AG10803 (cell line): ENCODE measurements around the gene CCDC40.

Source experiments
- DNase-seq: peaks from one replicate; pipeline ENCODE4 v3.0.0; 2010; ENCODE audit warnings: low read depth
- H3K4me3 ChIP-seq: 2 replicates; pipeline ENCODE4 v1.5.1; 2011; ENCODE audit warnings: mild to moderate bottlenecking, low read length, control low read depth
- TF ChIP-seq, protein P1 (sequence below): conservative IDR thresholded peaks from 2 replicates; pipeline ENCODE4 v1.5.1; 2011; ENCODE audit warnings: mild to moderate bottlenecking, low read length, control low read depth, inconsistent platforms

The CCDC40 gene

DNA sequence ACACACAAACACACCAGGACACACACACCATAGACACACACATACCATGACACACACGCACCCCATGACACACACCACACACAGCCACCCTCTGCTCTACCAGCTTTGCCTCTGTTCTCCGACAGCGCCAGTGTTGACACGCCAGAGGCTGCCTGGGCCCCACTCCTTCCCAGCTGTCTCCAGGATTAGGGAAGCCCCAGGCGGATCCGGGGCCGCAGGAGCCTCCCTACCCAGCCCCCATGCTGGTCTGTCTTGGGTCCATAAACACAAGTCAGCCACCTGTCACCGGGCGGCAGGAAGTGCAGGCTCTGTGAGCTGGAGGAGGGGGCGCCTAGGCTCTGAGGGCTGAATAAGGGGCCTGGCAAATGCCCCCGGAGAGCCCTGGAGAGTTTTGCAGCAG is 11.3 kb upstream of the CCDC40 start:
- no peak overlapping the region for H3K4me3 ChIP-seq
- DNase-seq: no peak
- TF ChIP-seq, protein P1, sequence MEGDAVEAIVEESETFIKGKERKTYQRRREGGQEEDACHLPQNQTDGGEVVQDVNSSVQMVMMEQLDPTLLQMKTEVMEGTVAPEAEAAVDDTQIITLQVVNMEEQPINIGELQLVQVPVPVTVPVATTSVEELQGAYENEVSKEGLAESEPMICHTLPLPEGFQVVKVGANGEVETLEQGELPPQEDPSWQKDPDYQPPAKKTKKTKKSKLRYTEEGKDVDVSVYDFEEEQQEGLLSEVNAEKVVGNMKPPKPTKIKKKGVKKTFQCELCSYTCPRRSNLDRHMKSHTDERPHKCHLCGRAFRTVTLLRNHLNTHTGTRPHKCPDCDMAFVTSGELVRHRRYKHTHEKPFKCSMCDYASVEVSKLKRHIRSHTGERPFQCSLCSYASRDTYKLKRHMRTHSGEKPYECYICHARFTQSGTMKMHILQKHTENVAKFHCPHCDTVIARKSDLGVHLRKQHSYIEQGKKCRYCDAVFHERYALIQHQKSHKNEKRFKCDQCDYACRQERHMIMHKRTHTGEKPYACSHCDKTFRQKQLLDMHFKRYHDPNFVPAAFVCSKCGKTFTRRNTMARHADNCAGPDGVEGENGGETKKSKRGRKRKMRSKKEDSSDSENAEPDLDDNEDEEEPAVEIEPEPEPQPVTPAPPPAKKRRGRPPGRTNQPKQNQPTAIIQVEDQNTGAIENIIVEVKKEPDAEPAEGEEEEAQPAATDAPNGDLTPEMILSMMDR: no peak

DNA sequence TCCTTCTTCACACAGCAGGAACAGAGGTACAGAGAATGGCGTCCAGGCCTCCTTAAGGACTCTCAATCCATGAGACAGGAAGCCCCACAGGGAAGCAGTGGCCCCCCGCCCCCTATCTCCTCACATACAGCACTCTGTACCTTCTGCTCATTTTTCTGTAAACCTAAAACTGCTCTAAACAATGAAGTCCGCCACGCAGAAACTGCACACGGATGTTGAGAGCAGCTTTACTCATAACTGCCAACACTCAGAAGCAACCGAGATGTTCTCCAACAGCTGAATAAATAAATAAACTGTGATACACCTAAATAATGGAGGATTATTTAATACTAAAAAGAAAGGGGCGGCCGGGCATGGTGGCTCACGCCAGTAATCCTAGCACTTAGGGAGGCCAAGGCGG is 10.6 kb upstream of the CCDC40 start:
- no peak overlapping the region for H3K4me3 ChIP-seq
- TF ChIP-seq, protein P1: no peak
- DNase-seq: no peak

DNA sequence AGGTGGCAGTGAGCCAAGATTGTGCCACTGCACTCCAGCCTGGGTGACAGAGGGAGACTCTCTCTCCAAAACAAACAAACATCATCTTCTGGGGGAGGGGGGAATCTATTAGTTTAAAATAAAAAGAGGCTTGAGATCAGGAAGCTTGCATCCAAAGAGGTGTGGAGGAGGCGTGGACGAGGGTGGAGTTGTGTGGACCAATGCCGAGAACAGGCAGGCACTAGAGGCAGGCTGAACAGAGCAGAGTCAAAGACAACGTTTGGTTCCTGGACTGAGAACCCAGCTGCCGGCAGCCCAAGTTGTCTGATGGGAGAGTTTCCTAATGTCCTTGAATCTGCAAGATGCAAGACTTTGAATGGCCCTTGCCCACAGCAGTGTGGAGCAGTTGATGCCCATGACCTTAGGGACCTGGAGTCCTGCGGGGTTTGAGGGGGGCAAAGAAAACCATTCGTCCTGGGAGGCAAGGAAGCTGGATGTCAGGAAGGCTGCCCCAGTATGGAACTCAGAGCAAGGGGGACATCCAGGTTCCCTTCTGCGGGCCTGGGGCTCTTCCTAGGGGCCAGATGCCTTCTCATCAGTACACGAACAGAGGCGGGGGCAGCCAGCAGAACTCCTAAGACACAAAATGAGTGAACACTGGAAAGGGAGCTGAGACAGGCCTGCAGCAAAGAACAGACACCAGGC is 9.9 kb upstream of the CCDC40 start:
- H3K4me3 ChIP-seq: no peak overlapping the region
- TF ChIP-seq, protein P1: no peak
- DNase-seq: no peak

DNA sequence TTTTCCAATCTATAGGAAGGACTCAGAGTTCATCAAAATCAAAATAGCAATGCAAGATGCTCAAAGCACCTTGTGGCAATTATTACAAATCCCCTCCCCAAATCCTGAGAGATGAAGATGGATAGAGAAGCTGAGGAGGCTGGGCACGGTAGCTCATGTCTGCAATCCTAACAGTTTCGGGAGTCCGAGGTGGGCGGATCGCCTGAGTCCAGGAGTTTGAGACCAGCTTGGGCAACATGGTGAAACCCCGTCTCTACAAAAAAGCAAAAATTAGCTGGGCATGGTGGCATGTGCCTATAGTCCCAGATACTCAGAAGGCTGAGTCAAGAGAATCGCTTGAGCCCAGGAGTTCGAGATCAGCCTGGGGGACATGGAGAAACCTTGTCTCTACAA is 9.4 kb upstream of the CCDC40 start:
- H3K4me3 ChIP-seq: no peak overlapping the region
- DNase-seq: no peak
- TF ChIP-seq, protein P1: no peak

DNA sequence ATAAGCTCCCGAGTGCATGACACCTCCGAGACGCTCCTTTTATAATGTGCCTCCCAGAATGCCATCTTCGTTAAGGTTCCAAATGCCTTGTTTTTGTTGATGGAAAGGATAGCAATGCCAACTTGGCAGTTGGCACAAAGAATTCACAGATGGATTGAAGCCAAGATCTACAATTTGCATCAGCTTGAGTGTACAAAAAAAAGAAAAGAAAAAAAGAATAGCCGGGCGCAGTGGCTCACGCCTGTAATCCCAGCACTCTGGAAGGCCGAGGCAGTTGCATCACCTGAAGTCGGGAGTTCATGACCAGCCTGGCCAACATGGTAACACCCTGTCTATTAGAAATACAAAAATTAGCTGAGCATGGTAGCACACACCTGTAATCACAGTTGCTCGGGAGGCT is 8.4 kb upstream of the CCDC40 start:
- TF ChIP-seq, protein P1: no peak
- no peak overlapping the region for H3K4me3 ChIP-seq
- no peak for DNase-seq

DNA sequence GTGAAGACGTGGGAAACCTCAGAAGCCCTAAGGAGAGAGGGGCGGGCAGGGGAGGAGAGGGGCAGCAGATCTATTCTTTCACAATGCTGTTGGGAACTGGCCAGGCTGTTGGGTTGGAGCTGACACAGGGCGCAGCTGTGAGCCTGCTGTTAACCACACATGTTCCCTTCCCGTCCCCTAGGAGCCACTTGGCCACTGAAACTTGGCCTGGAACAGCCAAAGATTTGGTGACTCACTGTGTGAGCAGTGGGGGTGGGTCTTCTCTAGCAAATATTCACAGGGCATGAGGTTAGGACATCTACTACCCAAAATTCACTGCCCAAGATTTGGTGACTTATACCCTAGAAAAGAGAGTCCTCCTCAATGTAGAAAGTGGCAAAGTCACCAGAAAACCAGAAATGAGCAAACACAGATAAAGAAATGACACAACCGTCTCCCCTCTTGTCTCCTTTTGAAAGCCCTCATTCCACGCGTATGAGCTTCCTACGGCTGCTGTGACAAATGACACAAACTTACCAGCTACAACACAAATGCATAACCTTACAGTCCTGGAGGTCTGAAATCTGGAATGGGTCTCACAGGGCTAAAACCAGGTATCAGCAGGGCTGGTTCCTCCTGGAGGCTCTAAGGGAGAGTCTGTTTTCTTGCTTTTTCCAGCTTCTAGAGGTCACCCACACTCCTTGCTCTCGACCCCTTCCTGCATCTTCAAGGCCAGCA is 7.0 kb upstream of the CCDC40 start:
- TF ChIP-seq, protein P1: 0 out of 2 replicates have a peak, but pooled peaks have one; percentile 6
- H3K4me3 ChIP-seq: peak overlapping the region; percentile 26
- peak; percentile 90 for DNase-seq
